PFSK-1 (cell line): ENCODE results near the gene CLASP1.

Experiments used
- FOXP2 ChIP-seq: optimal IDR thresholded peaks from 2 replicates; pipeline ENCODE3; 2011; ENCODE audit warnings: borderline replicate concordance, control low read depth, inconsistent platforms; ENCODE audit not compliant: insufficient read depth; ENCODE audit errors: extremely low read length, extremely low read depth
- POLR2AphosphoS5 ChIP-seq: IDR thresholded peaks from 2 replicates; pipeline ENCODE4 v1.6.1; 2012; ENCODE audit warnings: low read depth, mild to moderate bottlenecking, control low read depth, low read length, moderate library complexity
- SIN3A ChIP-seq: IDR thresholded peaks from 2 replicates; pipeline ENCODE4 v1.6.1; 2012; ENCODE audit warnings: mild to moderate bottlenecking, low read length, moderate library complexity, borderline replicate concordance; ENCODE audit not compliant: insufficient read depth
- TAF1 ChIP-seq: IDR thresholded peaks from 2 replicates; pipeline ENCODE4 v1.6.1; 2012; ENCODE audit warnings: low read length, control low read depth, borderline replicate concordance; ENCODE audit not compliant: insufficient read depth
- TF ChIP-seq, protein P1 (sequence below), 2 experiments: IDR thresholded peaks; 2 replicates each; pipeline versions ENCODE4 v1.6.1 to v1.8.0; 2011 to 2012; ENCODE audit warnings: low read depth in 2 of 2, low read length in 2 of 2, control low read depth in 1 of 2, inconsistent platforms in 1 of 2, mild to moderate bottlenecking in 1 of 2, moderate library complexity in 1 of 2; ENCODE audit not compliant: insufficient read depth in 1 of 2

Gene CLASP1

DNA sequence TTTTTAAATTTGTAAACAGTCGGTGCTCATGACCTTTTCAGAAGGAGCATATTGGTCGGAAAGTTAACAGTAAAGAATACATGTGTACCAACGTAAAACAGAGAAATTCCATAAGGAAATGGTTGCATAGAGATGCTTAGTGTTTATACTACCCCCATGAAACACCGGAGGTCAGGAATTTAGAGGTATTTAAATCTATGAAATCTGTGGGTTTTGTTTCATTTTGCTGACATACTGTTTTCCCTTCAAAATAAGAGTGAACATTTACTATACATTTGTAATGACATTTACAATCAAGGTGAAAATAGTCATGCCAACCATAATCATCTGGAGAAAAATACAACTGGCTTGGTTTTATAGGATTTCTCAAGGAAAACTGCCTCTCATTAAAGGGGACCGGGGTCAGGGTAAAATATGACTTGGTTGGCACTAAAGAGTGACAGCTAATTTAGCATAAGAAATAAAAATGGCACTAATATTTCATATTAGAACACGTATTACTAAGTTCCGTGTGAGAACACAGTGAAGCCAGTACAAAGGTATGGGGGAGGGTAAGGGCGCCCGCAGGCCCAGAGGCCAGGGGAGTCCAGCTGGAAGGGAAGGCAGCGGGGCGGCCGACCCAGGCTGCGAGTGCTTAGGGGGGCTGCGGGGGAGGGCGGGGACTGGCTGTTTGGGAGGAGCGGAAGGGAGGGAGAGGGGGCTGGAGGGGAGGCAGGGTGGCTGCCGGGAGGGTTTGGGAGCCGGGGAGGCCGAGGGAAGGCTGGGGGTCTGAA lies 119.6 kb downstream of the CLASP1 start:
- TF ChIP-seq TAF1 (no peak), FOXP2 (no peak), POLR2AphosphoS5 (no peak), SIN3A (no peak)
- TF ChIP-seq, protein P1, sequence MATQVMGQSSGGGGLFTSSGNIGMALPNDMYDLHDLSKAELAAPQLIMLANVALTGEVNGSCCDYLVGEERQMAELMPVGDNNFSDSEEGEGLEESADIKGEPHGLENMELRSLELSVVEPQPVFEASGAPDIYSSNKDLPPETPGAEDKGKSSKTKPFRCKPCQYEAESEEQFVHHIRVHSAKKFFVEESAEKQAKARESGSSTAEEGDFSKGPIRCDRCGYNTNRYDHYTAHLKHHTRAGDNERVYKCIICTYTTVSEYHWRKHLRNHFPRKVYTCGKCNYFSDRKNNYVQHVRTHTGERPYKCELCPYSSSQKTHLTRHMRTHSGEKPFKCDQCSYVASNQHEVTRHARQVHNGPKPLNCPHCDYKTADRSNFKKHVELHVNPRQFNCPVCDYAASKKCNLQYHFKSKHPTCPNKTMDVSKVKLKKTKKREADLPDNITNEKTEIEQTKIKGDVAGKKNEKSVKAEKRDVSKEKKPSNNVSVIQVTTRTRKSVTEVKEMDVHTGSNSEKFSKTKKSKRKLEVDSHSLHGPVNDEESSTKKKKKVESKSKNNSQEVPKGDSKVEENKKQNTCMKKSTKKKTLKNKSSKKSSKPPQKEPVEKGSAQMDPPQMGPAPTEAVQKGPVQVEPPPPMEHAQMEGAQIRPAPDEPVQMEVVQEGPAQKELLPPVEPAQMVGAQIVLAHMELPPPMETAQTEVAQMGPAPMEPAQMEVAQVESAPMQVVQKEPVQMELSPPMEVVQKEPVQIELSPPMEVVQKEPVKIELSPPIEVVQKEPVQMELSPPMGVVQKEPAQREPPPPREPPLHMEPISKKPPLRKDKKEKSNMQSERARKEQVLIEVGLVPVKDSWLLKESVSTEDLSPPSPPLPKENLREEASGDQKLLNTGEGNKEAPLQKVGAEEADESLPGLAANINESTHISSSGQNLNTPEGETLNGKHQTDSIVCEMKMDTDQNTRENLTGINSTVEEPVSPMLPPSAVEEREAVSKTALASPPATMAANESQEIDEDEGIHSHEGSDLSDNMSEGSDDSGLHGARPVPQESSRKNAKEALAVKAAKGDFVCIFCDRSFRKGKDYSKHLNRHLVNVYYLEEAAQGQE (IDR thresholded peaks at IDR 0.05; ENCODE audit: insufficient read depth in 1 of 2, low read depth in 2 of 2, low read length in 2 of 2): no peak

DNA sequence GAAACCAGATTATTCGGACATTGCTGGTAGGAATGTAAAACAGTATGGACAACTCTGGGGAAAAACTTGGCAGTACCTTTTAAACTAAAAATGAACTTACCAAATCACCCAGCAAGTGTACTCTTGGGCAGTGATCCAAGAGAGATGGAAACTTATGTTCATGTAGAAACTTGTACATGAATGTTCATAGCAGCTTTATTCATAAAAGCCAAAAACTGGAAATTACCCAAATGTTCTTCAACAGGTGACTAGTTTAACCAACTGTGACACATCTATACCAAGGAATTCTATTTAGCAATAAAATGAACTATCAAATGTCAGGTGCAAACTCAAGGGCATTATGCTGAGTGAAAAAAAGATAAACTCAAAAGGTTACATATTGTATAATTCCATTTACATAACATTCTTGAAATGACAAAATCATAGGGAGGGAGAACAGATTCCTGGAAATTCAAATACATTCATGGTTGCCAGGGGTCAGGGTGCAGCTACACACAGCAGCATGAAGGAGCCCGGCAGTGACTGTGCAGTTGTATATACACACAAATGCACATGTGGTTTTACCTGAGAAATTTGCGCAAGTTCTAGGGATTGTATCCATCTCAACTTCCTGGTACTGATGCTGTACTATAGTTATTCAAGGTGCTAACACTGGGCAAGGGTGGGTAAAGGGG lies 122.1 kb downstream of the CLASP1 start:
- no peak for TF ChIP-seq POLR2AphosphoS5
- no peak for TF ChIP-seq FOXP2
- TF ChIP-seq TAF1: no peak
- TF ChIP-seq, protein P1 (IDR thresholded peaks at IDR 0.05; ENCODE audit: insufficient read depth in 1 of 2, low read depth in 2 of 2, low read length in 2 of 2): no peak
- TF ChIP-seq SIN3A: no peak

DNA sequence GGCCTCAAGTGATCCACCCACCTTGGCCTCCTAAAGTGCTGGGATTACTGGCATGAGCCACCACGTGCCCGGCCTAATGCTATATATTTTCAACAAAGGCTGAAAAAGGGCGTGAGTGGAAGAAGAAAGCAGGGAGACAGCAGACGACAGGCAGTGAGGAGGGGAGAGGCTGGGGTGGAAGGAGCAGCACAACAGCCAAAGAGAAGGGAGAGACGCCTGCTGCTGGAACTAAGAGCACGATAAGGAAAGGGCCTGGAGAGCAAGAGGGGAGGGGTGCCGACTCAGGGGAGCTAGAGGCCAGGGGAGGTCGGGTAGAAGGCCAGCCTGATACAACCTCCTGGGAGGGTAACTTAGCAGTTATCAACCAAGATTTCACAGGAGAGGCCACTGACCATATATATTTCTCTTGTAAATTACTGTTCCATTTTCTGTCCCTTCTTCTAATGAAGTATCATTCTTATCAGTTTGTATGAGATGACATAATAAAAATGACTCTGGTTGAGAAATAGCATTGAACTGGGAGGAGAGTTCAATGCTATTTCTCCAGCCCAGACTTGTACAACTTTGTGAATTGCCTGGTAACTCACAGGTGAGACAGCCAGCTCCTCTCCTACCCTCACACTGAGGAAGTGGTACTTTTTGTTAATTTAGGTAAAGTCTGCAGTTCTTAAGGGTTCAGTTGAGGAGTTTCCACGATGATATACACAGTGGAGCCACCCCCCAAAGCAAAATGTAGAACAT lies 124.4 kb downstream of the CLASP1 start:
- no peak for TF ChIP-seq SIN3A
- TF ChIP-seq TAF1: no peak
- TF ChIP-seq, protein P1 (IDR thresholded peaks at IDR 0.05; ENCODE audit: insufficient read depth in 1 of 2, low read depth in 2 of 2, low read length in 2 of 2): no peak
- TF ChIP-seq FOXP2: no peak
- no peak for TF ChIP-seq POLR2AphosphoS5

DNA sequence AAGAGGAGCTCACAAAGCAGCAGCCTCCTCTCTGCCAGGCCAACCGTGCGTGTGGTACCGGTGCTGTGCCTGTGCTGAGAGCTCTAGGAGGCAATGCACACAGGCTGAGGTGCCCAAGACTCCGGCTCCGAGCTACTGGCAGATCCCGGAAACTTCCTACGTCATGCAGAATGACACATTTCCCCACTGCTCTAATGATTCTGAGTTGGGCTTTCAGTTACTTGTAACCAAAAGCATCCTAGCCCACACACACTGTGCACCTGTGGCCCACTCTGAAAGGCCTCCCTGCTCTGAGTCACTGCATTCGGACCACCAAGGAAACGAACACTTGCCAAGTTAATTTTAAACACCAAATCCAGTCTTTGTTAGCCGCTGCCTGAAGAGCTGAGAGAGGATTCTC lies 127.9 kb downstream of the CLASP1 start:
- TF ChIP-seq FOXP2 (no peak), POLR2AphosphoS5 (no peak), SIN3A (no peak), TAF1 (no peak)
- TF ChIP-seq, protein P1 (IDR thresholded peaks at IDR 0.05; ENCODE audit: insufficient read depth in 1 of 2, low read depth in 2 of 2, low read length in 2 of 2): no peak
